DND-41 (cell line): ENCODE measurements around the gene FGFR3.

Source experiments
- EZH2 ChIP-seq: IDR thresholded peaks from 3 replicates; pipeline ENCODE4 v1.6.1; 2012; ENCODE audit warnings: borderline replicate concordance, low read depth, mild to moderate bottlenecking, moderate library complexity, low read length, inconsistent platforms; ENCODE audit not compliant: severe bottlenecking
- TF ChIP-seq, protein P1 (sequence below): IDR thresholded peaks from 2 replicates; pipeline ENCODE4 v1.5.1; 2012; ENCODE audit warnings: borderline replicate concordance, low read length, moderate library complexity, mild to moderate bottlenecking; ENCODE audit not compliant: poor library complexity, severe bottlenecking; ENCODE audit errors: extremely low read depth

GRCh38 chr4:1753294-1753696, 39.8 kb upstream of the FGFR3 start:
- TF ChIP-seq, protein P1, sequence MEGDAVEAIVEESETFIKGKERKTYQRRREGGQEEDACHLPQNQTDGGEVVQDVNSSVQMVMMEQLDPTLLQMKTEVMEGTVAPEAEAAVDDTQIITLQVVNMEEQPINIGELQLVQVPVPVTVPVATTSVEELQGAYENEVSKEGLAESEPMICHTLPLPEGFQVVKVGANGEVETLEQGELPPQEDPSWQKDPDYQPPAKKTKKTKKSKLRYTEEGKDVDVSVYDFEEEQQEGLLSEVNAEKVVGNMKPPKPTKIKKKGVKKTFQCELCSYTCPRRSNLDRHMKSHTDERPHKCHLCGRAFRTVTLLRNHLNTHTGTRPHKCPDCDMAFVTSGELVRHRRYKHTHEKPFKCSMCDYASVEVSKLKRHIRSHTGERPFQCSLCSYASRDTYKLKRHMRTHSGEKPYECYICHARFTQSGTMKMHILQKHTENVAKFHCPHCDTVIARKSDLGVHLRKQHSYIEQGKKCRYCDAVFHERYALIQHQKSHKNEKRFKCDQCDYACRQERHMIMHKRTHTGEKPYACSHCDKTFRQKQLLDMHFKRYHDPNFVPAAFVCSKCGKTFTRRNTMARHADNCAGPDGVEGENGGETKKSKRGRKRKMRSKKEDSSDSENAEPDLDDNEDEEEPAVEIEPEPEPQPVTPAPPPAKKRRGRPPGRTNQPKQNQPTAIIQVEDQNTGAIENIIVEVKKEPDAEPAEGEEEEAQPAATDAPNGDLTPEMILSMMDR = no peak
- TF ChIP-seq EZH2 = no peak
